NCI-H2227 (cell line): ENCODE results near the gene ARHGEF26.
A peak's percentile ranks its signal among the peaks of the same experiment; 100 is the strongest.

Source experiments
- DNase-seq: peaks from one replicate; lab custom pipeline; 2025; ENCODE audit not compliant: unreplicated experiment; lab: John Stamatoyannopoulos, UW

ARHGEF26 gene

GRCh38 chr3:154152741-154153140, 31.6 kb downstream of the ARHGEF26 start:
- DNase-seq, result no peak

DNA sequence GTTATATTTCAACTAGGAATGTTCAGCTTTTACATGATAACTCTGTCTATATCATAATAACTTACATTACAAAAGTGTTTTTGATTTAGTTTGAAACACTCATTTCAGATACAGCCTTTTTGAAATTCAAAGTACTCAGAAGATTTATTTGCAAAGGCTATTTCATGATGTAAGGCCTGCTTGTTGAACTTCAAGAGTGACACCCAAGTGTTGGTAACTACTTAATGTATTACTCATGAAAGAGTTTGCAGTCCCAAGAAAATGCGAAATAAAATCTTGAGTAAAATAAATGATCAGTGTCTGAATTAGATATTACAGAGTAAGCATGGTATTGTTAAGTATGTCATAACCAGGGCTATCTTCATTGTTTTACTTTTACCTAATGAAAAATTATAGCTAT, 35.3 kb downstream of the ARHGEF26 start:
- no peak for DNase-seq

DNA sequence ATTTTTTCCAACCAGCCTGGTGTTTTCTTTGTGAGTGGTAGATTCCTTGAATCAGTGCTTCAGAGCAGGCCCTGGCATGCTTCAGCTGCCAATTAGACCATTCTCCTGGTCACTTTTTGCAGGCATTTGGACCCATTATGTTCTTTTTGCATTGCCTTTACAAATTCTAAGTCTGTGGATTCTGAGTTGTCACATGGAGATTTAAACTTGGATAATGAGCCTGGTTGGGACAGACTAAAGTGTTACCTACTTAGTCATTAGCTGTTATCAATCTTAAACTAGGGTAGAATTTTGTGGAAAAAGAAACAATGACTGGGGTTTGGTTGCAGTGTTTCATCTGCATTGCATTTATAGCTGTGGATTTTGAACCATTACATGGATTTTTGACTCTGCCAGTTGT, 40.6 kb downstream of the ARHGEF26 start:
- DNase-seq, result no peak

GRCh38 chr3:154164387-154164786, 43.2 kb downstream of the ARHGEF26 start:
- DNase-seq, result no peak

- no peak for DNase-seq
Measured at GRCh38 chr3:154168998-154169795, 48.0 kb downstream of the ARHGEF26 start.

DNA sequence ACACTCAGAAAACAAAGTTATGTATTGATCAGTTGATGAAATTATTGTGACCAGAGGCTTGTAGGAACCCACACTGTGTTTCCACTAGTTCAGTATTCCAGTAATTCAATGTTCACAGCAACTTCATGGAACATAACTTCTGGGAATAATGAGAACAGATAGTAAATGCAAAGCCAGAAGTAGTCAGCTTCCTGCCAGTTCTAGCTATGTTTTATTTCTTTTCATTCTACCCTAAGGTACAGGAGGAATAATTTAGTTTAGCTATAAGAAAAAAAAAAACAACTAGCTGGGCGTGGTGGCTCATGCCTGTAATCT, 48.6 kb downstream of the ARHGEF26 start:
- DNase-seq, result no peak

GRCh38 chr3:154170300-154170699, 49.1 kb downstream of the ARHGEF26 start:
- DNase-seq, result no peak

DNA sequence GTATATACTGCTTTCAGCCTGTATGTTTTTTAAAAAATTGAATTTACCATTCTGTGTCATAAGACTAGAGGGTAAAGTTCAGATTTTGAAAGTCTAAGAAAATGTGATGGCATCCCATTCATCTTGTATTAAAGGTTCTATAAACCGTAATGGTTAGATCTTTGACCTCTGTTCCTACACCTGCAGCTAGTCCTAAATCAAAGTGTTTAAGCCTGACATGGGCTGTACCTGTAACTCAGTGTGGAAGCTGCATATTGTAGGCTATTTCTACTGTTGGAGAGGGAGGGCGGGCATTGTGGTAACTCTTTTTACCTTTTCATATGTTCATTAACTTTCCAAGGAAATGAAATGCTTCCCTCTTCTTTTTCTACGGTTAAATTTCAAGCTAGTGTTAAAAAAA, 53.9 kb downstream of the ARHGEF26 start:
- no peak for DNase-seq

GRCh38 chr3:154176036-154176435, 54.8 kb downstream of the ARHGEF26 start:
- no peak for DNase-seq

DNA sequence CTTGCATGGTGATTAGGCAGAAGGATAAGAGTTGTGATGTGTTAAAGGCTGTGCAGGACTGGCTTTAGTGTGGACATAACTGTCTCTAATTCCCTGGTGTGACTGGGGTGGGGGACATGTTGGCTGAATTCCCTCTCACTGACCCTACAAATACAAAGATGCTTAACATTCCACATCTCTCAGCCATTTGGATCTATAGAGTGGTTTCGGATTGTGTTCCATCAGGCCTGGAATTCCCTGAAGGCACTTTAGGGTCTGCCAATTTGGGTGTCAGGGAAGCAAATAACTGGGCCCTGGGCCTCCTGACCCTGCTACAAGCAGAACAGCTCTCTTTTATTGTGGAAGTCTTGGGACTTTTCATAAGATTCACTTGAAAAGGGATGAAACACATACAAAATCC, 56.2 kb downstream of the ARHGEF26 start:
- no peak for DNase-seq

DNA sequence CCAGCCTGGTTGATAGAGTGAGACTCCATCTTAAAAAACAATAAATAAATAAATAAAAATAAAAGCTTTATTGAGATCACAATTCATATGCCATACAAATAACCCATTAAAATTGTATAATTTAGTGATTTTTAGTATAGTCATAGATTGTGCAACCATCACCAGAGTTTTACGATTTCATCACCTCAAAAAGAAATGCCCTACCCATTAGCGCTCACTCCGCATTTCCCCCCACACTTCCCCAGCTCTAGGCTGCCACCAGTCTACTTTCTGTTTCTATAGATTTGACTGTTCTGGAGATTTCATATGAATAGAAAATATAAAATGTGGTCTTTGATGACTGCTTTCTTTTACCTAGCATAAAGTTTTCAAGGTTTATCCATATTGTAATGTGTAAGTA, 57.0 kb downstream of the ARHGEF26 start:
- no peak for DNase-seq

- no peak for DNase-seq
Measured at GRCh38 chr3:154180836-154181691, 59.9 kb downstream of the ARHGEF26 start.

- peak; percentile 28 for DNase-seq
Measured at GRCh38 chr3:154182322-154182922, 61.2 kb downstream of the ARHGEF26 start.

DNA sequence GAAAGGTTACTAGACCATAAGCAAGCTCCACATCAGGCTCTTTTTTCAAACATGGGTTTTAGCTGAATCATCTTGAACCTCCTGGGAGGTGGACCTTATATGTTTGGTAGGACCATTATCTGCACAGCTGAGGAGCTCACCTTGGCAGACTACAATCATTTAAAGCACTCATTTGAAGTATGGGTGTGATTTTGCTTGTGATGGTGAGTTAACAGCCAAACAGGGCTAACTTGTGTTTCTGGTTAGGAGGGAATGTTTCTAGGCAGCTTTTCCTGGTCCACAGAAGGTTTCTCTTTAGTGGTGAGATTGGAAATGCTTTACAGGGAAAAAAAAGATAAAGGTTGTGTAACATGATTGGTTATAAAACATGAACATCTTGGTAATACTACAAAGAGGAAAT, 61.8 kb downstream of the ARHGEF26 start:
- no peak for DNase-seq

DNA sequence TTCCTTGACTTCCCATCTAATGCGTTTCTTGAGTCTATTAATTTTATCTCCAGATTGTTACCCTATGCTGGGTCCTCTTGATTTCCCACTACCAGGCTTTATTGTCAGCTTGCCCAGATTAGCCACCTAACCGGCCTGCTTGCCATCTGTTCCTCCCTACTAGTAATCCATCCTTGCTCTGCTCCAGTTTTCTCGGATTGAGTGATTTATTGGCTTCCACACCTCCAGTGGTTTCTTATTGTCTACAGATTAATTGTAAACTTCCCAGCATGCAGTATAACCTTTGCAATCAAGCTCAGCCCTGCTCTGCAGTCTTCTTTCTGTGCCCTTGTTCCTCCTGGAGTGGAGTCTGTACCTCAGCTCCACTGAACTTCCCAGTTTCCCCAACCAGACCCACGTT, 63.4 kb downstream of the ARHGEF26 start:
- DNase-seq, result no peak

DNA sequence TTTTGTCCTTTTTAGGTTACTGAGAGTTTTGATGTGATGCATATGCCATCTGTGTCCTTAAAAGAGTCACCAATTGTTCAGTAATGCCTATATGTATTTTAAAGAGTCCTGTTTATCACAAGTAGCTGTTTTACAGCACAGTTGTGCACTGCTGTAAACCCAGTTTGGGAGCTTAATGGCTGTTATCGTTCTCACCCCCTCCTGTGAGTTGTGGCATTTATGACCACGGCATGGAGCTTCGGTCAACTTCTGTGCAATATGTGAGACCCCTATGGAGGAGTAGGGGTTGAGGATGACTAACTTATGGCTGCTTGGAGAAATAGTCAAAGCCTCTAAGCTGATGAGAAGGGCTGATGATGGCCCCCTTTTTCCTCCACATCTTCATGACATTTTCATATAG, 67.2 kb downstream of the ARHGEF26 start:
- DNase-seq, result no peak

- no peak for DNase-seq
Measured at GRCh38 chr3:154188846-154189245, 67.7 kb downstream of the ARHGEF26 start.

GRCh38 chr3:154191520-154191919, 70.3 kb downstream of the ARHGEF26 start:
- DNase-seq, result no peak

DNA sequence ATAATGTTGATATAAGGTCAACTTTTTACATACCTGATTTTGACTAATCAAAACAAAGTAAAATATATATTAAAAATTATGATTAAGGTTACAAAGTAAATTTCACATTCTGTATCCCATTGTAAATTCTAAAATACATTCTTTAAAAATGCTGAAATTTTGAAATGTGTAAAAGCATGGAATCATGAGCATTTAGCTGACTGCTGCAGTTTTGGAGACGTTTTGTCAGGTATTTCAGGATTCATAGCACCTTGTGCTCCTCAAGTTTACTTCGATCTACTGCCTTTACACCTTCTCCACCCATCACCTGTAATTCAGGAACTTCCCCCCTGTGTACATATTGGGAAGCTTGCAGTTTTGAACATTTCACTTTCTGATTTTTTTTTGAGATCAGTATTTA, 71.0 kb downstream of the ARHGEF26 start:
- no peak for DNase-seq

DNA sequence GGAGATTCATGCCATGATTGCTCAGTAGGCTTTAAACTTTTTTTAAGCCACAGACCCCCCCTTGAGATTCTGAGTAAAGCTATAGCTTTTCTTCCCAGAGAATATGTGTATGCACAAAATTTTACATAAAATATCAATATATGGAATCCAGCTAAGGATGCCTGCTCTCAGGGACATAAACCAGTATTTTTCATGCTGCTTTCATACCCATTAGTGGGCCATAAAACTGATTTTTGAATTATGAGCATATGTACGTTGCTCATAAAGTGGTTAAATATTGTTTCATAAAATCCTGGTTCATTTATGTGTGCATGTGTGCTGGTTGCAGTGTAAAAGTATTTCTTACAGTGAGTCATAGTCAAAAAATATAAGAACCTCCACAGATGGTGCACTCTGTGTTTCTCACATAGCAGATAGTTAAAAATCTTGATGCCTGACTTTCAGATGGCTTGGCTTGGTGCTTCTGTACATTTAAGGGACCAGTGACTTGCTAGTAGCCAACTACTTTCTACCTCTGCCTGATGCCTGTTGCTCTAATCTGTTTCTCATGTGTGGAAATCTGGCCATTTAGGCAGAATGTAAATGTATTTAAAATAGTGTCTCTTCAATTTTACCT, 71.9 kb downstream of the ARHGEF26 start:
- DNase-seq, result no peak

GRCh38 chr3:154194877-154195276, 73.7 kb downstream of the ARHGEF26 start:
- no peak for DNase-seq
